Uterine smooth muscle cell (primary cell): ENCODE measurements around the gene COG3. TPM values are rescaled to one million over a fixed set of nuclear protein-coding genes. Genes with fewer than 3 reads are reported as not detected.

ENCODE experiments used
- total RNA-seq: library from RNA; depleted of rRNA; stranded (reverse); fragments of >200 nt; gene quantifications from 2 replicates; pipeline ENCODE4 v1.2.3, GENCODE V29; 2014

Gene COG3
- 41.4 and 52.9 TPM in 2 replicates for total RNA-seq

GRCh38 chr13:45464687-45465453 is at the start of gene COG3:
COG3 (plus strand) TSS chr13:45464939; CDS start chr13:45465037, 98 bp downstream.

GRCh38 chr13:45417790-45418534 is 46.8 kb upstream of the COG3 start, which contains the start of gene SLC25A30:
SLC25A30 (minus strand) TSS chr13:45418373; CDS start chr13:45411425, 6,948 bp downstream.

Other genes with a start within 250 kb of the COG3 start
- gene TPT1, start 123.8 kb upstream of the COG3 start, total RNA-seq = 1,943 and 2,459 TPM in 2 replicates
- gene SLC25A30, start 46.6 kb upstream of the COG3 start, total RNA-seq = 20.8 and 32.4 TPM in 2 replicates
- gene ERICH6B, start 150.8 kb downstream of the COG3 start, total RNA-seq = not detected in 2 replicates
- gene CBY2, start 237.4 kb downstream of the COG3 start, total RNA-seq = not detected in 2 replicates